DND-41 (cell line): ENCODE results near the gene GPR82.

ENCODE experiments used
- EZH2 ChIP-seq: IDR thresholded peaks from 3 replicates; pipeline ENCODE4 v1.6.1; 2012; ENCODE audit warnings: borderline replicate concordance, low read depth, mild to moderate bottlenecking, moderate library complexity, low read length, inconsistent platforms; ENCODE audit not compliant: severe bottlenecking
- TF ChIP-seq, protein P1 (sequence below): IDR thresholded peaks from 2 replicates; pipeline ENCODE4 v1.5.1; 2012; ENCODE audit warnings: borderline replicate concordance, low read length, moderate library complexity, mild to moderate bottlenecking; ENCODE audit not compliant: poor library complexity, severe bottlenecking; ENCODE audit errors: extremely low read depth

DNA sequence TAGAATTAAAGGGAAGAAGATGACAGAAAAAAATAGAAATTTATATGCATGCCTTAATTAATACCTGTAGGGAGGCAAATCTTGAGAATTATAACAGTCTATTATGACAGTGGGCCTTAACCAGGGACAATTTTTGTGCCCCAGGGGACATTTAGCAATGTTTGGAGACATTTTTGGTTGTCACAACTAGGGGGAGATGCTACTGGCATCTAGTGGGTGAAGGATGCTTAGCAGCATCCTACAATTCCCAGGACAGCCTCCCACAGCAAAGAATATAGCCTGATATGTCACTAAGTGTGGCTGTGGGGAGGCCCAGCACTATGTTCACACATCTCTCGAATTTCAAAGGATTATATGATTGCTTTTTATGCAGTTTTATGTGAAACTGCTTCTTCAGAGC, 10.5 kb downstream of the GPR82 start:
- TF ChIP-seq, protein P1, sequence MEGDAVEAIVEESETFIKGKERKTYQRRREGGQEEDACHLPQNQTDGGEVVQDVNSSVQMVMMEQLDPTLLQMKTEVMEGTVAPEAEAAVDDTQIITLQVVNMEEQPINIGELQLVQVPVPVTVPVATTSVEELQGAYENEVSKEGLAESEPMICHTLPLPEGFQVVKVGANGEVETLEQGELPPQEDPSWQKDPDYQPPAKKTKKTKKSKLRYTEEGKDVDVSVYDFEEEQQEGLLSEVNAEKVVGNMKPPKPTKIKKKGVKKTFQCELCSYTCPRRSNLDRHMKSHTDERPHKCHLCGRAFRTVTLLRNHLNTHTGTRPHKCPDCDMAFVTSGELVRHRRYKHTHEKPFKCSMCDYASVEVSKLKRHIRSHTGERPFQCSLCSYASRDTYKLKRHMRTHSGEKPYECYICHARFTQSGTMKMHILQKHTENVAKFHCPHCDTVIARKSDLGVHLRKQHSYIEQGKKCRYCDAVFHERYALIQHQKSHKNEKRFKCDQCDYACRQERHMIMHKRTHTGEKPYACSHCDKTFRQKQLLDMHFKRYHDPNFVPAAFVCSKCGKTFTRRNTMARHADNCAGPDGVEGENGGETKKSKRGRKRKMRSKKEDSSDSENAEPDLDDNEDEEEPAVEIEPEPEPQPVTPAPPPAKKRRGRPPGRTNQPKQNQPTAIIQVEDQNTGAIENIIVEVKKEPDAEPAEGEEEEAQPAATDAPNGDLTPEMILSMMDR, result peak; percentile 37
- TF ChIP-seq EZH2, result no peak
